IPS-11a (cell line): ENCODE measurements around the gene SF3A2.

Source experiments
- H3K4me3 ChIP-seq: one replicate; pipeline ENCODE4 v1.5.1; 2013; ENCODE audit warnings: low read depth, low read length, control low read depth

SF3A2 gene

DNA sequence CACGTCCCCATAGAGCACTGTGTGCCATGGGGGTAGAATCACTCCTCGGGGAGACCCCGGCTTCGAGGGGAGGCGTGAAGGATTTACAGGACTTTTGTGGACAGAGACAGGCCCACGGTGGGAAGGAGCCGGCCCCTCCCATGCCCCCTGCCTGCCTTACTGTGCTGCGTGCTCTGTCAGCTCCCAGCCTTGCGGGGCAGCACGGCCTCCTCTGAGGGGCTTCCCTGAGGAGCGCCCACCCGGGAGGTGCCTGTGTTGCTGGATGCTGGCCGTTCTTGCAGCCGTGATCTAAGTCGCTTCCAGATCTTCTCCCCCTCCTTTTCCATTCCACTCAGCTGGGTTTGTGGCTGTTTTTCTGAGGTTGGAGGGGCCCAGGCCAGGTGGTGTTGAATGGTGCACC lies 29.6 kb upstream of the SF3A2 start:
- no peak overlapping the region for H3K4me3 ChIP-seq

- H3K4me3 ChIP-seq: no peak overlapping the region
Measured at GRCh38 chr19:2207991-2208860, 28.4 kb upstream of the SF3A2 start.

GRCh38 chr19:2208975-2209374 lies 27.6 kb upstream of the SF3A2 start:
- H3K4me3 ChIP-seq: no peak overlapping the region

GRCh38 chr19:2209408-2209807 lies 27.2 kb upstream of the SF3A2 start:
- no peak overlapping the region for H3K4me3 ChIP-seq

DNA sequence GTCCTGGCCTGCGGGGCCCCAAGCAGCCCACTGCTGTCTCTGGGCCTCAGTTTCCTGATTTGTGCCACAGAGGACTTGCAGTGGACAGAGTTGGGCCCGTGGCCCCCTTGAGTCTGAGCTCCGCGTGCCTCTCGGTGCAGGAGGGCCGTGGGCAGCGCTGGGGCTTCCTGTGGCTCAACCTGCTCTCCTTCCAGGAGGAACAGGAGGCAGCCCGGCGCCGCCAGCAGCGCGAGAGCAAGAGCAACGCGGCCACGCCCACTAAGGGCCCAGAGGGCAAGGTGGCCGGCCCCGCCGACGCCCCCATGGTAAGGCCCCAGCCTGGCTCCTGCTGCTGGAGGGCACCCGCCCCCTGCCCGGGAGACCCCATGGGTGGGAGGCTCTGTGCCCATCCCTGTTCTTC lies 26.4 kb upstream of the SF3A2 start:
- no peak overlapping the region for H3K4me3 ChIP-seq

GRCh38 chr19:2210987-2211740 lies 25.5 kb upstream of the SF3A2 start:
- no peak overlapping the region for H3K4me3 ChIP-seq

DNA sequence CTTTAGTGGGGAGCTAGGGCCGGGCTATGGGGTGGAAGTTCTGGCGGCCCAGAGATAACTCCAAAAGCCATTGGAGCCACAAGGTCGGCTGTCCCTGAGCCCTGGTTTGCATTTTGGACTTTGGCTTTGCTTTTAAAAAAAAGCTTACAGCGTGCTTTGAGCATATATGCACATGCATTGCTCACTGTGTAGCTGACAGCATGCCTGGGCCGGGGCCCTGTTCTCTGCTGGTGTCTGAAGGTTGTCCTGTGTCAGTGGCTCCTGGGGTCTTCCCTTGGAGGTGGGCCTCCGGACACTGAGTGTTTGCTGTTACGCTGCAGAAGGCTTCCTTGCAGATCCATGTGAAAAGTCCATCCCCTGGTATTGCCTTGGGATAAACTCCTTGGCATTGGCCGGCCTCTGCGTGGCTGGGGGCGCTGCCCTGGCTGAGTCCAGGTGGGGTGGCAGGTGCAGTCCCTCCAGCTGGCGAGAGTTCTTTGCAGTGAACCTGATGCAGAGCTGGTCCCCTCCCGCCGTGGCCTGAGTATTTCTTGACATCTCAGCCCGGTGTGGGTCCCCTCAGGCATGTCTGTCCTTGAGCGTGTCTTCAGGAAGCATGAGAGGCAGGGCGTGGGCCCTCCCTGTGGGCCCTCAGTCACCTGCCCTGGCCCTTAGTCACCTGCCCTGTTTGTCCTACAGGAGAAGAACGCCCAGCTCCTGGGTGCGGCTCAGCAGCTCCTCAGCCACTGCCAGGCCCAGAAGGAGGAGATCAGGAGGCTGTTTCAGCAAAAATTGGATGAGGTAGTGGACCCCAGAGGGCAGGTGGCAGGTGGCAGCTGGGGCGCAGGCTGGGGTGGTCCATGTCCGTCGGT lies 23.5 kb upstream of the SF3A2 start:
- H3K4me3 ChIP-seq: no peak overlapping the region

DNA sequence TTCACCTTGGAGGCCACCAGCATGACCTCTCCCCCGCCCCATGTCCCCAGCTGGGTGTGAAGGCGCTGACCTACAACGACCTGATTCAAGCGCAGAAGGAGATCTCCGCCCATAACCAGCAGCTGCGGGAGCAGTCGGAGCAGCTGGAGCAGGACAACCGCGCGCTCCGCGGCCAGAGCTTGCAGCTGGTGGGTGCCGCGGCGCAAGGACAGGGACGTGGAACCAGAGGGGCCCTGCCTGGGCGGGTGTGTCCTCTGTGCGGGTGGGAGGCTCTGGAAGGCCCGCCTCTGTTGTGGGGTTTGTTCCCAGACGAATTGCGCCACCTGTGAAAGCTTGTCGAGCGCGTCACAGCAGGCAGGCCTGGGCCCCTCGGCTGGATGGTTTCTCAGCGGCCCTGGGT lies 22.8 kb upstream of the SF3A2 start:
- H3K4me3 ChIP-seq: no peak overlapping the region

- no peak overlapping the region for H3K4me3 ChIP-seq
Measured at GRCh38 chr19:2214251-2214650, 22.4 kb upstream of the SF3A2 start.

DNA sequence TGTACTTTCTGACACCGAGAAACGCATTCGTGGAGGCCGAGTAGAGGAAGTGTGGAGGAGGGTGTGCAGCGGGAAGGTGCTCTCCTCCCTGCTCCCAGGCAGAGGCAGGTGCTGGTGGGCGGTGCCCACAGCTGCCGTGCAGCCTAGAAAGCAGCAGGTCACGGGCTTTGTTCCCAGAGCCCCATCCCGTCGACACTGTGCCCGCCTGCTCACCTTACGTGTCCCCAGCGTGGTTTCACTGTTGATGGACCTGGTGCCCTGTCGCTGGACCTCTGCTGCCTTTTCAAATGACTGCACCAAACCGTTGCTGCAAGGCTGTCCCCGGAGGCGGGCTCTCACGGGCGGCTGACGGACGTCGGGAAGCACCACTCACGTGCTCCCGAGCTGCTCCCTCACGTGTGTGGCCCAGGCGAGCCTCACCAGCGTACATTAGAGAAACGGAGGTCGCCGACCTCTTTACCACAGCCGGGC lies 21.3 kb upstream of the SF3A2 start:
- H3K4me3 ChIP-seq: no peak overlapping the region

- H3K4me3 ChIP-seq: no peak overlapping the region
Measured at GRCh38 chr19:2216361-2217225, 20.0 kb upstream of the SF3A2 start.

DNA sequence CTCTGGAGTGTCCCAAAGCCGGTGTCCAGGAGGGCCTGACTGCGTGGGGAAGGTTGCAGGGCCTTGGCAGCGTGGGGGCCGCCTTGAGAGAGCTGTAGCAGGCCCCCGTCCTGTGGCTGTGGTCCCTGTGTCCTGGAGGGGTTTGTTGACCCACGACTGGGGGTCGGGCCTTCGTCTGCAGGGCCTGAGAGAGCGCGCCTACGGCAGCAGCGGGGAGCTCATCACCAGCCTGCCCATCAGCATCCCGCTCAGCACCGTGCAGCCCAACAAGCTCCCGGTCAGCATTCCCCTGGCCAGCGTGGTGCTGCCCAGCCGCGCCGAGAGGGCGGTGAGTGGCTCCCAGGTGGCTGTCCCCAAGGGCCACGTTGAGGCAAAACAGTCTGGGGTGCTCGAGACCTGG lies 19.0 kb upstream of the SF3A2 start:
- no peak overlapping the region for H3K4me3 ChIP-seq

DNA sequence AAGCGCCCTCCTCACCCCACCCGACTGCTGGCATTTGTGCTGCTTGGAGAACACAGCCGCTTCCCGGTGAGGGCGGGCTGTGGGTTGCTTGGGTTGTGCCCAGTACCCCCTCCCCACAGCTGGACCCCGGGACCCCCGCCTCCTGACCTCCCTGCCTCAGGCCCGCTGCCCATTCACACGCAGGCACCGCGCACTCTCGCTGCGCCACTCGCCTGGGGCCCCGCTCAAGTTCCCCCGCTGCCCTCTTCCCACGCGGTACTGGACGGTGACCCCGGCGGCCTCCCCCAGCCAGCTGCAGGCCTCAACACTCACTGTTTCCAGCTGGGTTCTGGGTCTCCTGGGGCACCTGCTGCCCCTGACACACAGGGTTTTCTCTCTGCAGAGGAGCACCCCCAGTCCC lies 16.9 kb upstream of the SF3A2 start:
- no peak overlapping the region for H3K4me3 ChIP-seq

DNA sequence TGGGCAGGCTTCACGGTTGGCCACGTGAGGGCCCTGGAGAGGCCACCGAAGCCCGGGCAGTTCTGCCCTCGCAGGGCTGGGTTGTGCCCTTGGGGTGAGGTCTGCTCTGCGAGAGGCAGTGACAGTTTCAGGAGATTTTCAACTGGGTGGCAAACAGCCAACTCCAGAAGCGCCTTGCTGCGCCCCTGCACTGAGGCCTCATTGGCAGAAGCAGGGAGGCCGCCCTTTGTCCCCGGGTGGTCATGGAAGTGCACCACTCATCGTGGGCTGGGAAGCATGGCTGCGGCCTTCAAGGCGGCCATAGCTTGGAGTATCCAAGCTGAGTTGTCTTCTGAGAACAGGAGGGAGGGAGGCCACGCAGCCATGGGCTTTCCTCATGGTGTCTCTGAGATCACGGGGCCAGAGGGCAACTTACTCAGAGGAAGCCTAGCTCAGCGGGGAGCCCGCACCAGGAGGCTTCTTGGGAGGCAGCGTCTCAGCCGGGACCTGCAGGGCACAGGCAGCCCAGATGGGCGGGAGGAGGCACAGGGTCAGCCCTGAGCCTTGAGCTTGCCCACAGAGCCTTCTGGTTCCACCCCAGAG lies 15.3 kb upstream of the SF3A2 start:
- no peak overlapping the region for H3K4me3 ChIP-seq

DNA sequence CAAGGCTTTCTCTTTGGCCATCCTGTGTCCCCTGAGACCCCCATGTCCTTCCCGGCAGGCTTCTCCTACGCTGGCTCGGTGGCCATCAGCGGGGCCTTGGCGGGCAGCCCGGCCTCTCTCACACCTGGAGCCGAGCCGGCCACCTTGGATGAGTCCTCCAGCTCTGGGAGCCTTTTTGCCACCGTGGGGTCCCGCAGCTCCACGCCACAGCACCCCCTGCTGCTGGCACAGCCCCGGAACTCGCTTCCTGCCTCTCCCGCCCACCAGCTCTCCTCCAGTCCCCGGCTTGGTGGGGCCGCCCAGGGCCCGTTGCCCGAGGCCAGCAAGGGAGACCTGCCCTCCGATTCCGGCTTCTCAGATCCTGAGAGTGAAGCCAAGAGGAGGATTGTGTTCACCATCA lies 14.7 kb upstream of the SF3A2 start:
- no peak overlapping the region for H3K4me3 ChIP-seq

- no peak overlapping the region for H3K4me3 ChIP-seq
Measured at GRCh38 chr19:2223391-2223790, 13.2 kb upstream of the SF3A2 start.

GRCh38 chr19:2223959-2224358 lies 12.7 kb upstream of the SF3A2 start:
- H3K4me3 ChIP-seq: no peak overlapping the region

- no peak overlapping the region for H3K4me3 ChIP-seq
Measured at GRCh38 chr19:2224754-2225349, 11.8 kb upstream of the SF3A2 start.

GRCh38 chr19:2225415-2226050 lies 11.1 kb upstream of the SF3A2 start:
- no peak overlapping the region for H3K4me3 ChIP-seq
